Stimulated activated CD4-positive, alpha-beta T cell treated with anti-CD3 and anti-CD28 coated beads, Interleukin-4, amount 100 ng/mL, for 48 hours (primary cell): ENCODE results near the gene LCNL1.
"Not testable (repeated sequence)": the region's sequence is repeated elsewhere in the genome, so short reads cannot be mapped to it uniquely, and the experiment has no call there.

Experiments used
- DNase-seq, 2 donors: peaks; one replicate each; pipeline ENCODE4 v3.0.0-alpha.2; 2020; ENCODE audit warnings: low read depth in 2 of 2

LCNL1 gene

DNA sequence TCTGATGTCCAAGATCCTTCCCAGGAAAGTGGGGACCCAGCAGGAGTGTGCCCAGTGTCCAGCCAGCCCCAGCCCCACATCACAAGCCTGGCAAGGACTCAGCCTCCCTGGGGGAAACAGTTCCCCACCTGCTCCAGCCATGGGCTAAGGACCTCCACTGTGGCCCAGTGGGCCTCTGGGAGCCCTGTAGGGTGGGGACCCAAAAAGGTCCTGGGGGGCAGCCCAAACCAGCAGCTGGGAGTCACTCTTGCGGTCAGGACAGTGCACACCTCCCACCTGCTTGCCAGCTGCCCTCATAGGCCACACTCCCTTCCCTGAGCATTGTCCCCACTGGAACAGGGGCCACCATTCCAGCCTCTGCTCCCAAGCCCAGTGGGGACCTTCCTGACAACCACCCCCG is 43.6 kb downstream of the LCNL1 start:
- no peak for DNase-seq

DNA sequence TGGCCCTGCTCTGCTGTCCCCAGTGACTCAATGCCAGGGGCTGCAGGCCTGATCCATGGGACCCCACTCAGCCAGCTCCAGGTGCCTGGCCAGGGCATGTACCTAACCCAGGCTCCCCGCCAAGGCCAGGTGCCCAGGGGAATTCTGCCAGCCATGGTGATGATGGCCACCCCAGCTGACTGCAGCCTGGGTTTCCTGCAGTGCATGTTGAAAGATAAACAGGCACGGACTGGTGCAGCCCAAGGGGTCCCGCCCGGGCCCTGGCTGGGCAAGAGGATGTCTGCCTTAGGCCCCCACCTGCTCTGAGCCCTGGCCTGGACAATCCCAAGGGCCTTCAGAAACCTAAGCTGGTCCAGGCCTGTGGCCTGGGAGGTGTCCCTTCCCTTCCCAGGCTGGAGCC is 44.0 kb downstream of the LCNL1 start:
- DNase-seq = no peak

DNA sequence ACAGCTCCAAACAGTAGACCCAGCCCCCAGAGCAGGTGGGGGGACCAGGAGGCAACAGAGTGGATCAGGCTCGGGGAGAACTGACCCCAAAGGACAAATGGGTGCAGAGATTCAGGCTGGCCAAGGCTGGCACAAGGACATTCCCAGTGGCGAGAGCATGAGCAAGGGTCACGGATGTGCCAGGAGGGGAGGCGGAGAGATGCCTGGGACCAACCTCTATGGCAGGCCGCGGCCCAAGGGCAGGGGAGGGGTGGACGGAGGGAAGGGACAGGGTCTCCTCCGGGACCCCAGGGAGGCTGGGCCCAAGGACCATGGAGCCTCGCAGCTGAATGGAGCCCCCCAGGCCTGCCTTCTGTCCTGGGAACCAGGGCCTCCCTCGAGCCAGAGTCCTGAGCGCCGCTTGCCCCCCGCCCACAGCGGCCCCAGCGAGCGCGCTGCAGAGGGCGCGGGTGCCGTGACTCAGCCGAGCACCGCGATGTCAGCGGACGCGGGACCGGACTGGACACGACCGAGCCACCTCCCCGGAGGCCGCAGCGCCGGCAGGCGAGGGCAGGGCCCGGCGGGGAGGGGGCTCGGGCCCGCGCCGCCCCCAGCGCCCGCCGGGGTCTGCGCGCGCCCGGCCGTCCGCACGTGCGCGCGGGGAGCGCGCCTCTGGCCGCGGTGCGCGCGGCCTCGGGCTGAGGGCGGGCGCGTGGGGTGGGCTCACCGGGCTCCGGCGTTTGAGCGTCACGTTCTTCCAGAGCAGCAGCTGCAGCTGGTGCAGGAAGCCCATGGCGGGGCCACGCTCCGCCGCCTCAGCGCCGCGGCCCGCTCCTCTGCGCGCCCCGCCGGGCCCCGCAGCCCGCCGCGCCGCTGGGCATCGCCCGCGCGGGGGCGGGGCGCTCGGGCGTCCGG is 44.8 kb downstream of the LCNL1 start, which contains the start of gene ABCA2:
Gene ABCA2, minus strand, starts transcription at position 869 of the 894 bp plus-strand sequence. Its CDS starts 97 bp downstream, at position 772.
- DNase-seq = no peak

DNA sequence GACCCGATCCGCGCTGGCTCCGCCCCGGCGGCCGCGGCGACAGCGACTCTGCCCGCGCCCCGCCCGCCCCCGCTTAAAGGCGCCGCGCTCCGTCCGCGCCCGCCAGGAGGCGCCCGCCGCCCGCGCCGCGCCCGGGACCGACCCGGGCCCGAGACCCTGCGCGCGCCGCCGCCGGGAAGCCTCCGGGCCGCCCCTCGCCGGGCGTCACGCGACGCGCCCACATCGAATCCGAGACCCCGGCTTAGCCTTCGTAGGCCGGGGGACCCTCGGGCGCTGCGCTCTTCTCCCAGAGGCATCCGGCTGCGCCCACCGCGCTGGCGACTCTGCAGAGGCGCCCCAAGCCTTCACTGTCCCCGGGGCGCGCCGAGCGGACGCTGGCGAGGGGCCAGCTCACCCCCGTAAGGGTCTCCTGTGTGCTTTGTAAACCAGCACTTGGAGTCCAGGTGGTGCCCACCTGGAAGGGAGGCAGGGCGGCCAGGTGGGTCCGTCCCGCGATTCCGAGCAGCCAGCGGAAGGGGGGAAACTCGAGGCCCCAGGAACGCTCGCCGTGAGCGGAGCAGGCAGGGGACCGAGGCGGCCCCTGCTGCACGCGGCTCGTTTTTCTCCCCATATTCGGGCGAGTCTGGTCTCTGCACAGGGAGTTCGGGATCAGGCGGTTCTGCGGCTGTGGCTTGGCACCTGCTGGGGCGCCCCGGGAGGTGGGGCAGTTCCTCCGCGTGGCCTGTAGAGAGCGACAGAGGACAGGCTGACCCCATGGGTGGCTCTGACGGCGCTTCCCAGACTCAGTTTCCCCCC is 45.7 kb downstream of the LCNL1 start:
- DNase-seq = peak; percentile 55 to 56

- DNase-seq = peak; percentile 70 to 77
Observed at GRCh38 chr9:137029058-137029936, 46.5 kb downstream of the LCNL1 start.

GRCh38 chr9:137030006-137030405 is 47.2 kb downstream of the LCNL1 start:
- no peak for DNase-seq

DNA sequence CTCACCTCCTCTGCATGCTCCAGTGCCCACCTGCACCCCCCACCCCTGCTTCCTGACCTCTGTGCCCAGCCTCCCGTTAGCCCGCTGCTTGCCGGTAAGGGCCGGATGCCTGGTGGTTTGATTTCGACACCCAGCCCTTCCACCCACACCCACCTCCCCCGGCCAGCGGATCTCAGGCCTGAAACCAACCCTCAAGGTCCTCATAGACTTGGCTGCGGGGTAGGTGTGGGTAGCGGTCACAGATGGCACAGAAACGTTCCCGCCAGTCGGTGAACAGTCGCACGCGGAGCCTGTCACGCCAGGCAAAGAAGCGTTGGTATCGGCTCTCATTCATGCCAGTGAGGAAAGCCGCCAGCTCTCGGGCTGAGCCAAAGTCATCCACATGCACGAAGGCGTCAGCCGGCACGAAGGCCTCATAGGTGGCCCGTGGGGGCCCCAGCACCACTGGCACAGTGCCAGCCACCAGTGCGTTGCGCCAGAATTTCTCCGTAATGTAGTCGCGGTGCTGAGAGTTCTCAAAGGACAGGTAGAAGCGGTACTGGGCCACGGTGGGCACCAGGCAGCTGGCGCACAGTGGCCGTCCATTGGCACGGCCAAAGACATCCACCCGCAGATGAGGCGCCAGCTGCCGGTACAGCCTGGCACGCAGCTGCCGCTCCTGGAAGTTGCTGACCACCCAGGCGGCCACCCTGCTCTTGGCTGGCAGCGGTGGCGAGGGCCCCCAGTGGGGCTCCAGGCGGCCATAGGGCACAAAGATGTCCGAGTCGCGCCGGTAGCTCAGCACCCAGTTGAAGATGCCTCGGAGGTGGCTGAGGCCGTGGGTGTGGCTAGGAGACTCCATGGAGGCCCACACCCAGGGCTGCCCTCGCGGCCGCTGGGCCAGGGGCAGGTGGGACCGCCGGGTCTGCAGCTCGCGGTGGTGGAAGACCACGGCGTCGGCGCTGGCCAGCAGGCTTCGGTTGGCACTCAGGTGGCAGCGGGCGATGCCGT is 48.0 kb downstream of the LCNL1 start:
- DNase-seq = no peak

DNA sequence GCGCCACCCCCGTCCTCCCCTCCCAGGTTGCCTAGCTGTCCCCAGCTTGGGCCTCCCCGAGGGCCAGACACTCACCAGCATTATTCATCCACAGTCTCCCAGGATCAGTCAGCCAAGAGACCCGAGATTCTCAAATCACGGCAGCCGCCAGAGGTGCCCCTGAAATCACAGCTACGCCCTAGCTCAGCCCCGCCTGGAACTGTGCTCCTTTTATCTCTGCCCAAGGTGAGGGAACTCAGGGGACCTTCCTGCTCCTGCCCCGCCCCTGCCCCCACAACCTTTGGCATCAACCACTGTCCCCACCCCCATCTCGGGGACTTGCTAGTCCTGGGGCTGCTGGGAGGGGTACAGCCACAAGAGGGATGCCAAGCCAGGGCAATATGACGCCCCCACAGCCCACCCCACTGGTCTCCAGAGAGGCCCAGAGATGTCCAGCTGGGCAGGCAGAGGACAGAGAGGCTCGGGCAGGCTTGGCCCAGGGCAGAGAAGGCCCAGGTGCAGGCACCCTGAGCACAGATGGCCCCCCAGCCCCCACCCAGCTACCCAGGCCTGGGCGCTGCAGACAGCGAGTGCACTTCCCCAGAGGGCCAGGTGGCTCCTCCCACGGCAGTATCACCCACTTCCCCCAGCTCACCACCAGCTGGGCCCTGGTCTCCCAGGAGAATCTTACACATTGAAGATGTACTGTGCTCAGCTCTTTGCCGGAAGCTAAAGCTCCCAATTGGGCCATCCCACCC is 49.3 kb downstream of the LCNL1 start, which contains the start of gene FUT7:
Gene FUT7, minus strand, starts transcription at position 185 of the 737 bp plus-strand sequence. Its CDS starts 97 bp downstream, at position 88.
- DNase-seq = no peak

- DNase-seq = no peak
Observed at GRCh38 chr9:137032858-137033257, 50.1 kb downstream of the LCNL1 start.

DNA sequence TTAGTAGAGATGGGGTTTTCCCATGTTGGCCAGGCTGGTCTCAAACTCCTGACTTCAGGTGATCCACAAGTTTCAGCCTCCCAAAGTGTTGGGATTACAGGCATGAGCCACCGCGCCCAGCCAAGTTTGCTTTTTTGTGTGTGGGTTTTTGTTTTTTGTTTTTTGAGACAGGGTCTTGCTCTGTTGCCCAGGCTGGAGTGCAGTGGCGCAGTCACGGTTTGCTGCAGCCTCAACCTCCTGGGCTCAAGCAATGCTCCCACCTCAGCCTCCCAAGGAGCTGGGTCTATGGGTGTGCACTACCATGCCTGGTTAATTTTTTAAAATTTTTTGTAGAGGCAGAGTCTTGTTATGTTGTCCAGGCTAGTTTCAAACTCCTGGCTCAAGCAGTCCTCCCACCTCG is 50.7 kb downstream of the LCNL1 start:
- not testable (repeated sequence) for DNase-seq

- DNase-seq = no peak
Observed at GRCh38 chr9:137034039-137034708, 51.4 kb downstream of the LCNL1 start.

DNA sequence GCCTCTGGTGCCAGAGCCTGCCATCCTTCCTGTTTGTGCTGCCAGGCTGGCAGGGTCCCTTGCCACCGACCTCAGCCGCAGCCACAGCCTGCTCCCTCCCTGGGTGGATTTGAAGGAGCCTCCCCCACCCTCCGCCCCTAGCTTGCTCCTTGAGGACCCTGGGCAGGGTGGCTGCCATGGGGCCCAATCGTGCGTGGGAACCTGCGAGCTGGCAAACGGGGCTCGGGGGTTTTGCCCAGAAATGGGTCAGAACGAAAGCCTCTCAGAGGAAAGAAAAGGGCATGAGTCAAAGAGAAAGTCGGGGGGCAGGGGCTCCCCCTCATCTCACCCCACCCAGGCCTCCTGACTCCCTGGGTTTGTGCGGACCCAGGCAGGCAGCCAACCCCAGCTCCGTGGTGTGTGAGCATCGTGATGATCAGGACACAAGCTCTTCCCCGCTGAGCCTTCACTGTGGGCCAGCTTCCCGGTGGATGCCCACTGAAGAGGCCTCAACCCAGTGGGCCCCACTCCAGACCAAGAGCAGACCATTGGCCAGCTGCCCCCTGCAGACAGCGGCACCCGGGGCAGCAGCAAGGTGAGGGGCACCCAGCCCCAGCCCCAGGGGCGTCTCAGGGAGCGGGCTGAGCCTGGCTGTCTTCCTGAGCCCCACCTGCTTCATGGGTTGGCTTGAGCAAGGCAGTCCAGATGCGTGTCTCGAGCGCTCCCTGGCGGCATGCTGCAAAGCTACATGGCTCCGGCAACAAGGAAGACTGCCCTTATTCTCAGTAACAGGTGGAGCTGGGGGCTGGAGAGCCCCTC is 52.1 kb downstream of the LCNL1 start:
- peak; percentile 85 to 87 for DNase-seq
